Omental fat pad (tissue), 4 donors: ENCODE measurements around the gene GRID2IP. TPM values are rescaled to one million over a fixed set of nuclear protein-coding genes. Genes with fewer than 3 reads are reported as not detected.

Experiments used
- ATAC-seq: fragments of 150-250 bp; one replicate; pipeline ENCODE4 v1.9.1; 2016; ENCODE audit warnings: mild to moderate bottlenecking, moderate library complexity; ENCODE audit not compliant: low FRiP score
- DNase-seq: peaks from one replicate; pipeline ENCODE4 v3.0.0-alpha.2; 2019; ENCODE audit warnings: low spot score
- CTCF ChIP-seq, 3 donors: fragments of 450-650 bp; IDR thresholded peaks; one replicate each; pipeline ENCODE4 v1.5.1; 2016 to 2017; ENCODE audit warnings: antibody characterized with exemption in 3 of 3, mild to moderate bottlenecking in 3 of 3, moderate library complexity in 2 of 3
- total RNA-seq, 4 donors: library from RNA; depleted of rRNA; stranded (reverse); fragments of >200 nt; gene quantifications; one replicate each; pipeline ENCODE4 v1.1.0, GENCODE V29; 2016

Gene GRID2IP
- total RNA-seq, 4 donors from 2014 or later = not detected

GRCh38 chr7:6571160-6571779, 20.0 kb upstream of the GRID2IP start:
- DNase-seq = no peak
- no peak for TF ChIP-seq CTCF (IDR thresholded peaks at IDR 0.05)
- no peak for ATAC-seq

- no peak for TF ChIP-seq CTCF (IDR thresholded peaks at IDR 0.05)
- DNase-seq = no peak
- ATAC-seq = no peak
Measured at GRCh38 chr7:6567886-6568285, 16.6 kb upstream of the GRID2IP start.

- no peak for ATAC-seq
- no peak for TF ChIP-seq CTCF (IDR thresholded peaks at IDR 0.05)
- no peak for DNase-seq
Measured at GRCh38 chr7:6565655-6566054, 14.4 kb upstream of the GRID2IP start.

- TF ChIP-seq CTCF (IDR thresholded peaks at IDR 0.05) = no peak
- no peak for ATAC-seq
- DNase-seq = no peak
Measured at GRCh38 chr7:6563936-6564770, 12.9 kb upstream of the GRID2IP start.

GRCh38 chr7:6562106-6562505, 10.8 kb upstream of the GRID2IP start:
- DNase-seq = no peak
- TF ChIP-seq CTCF (IDR thresholded peaks at IDR 0.05) = no peak
- no peak for ATAC-seq

GRCh38 chr7:6559896-6560295, 8.6 kb upstream of the GRID2IP start:
- ATAC-seq = no peak
- TF ChIP-seq CTCF (IDR thresholded peaks at IDR 0.05) = no peak
- DNase-seq = no peak

GRCh38 chr7:6558837-6559236, 7.6 kb upstream of the GRID2IP start:
- no peak for TF ChIP-seq CTCF (IDR thresholded peaks at IDR 0.05)
- no peak for DNase-seq
- ATAC-seq = no peak
